Activated CD8-positive, alpha-beta memory T cell treated with anti-CD3 and anti-CD28 coated beads for 36 hours (primary cell): ENCODE results near the gene CAMTA1. TPM values are rescaled to one million over a fixed set of nuclear protein-coding genes. Genes with fewer than 3 reads are reported as not detected.

Experiments used
- CTCF ChIA-PET: fragments of 350-600 bp; sonication (Branson Sonifier 250); formaldehyde crosslinking; loops from one replicate; lab custom pipeline; 2021; ENCODE audit warnings: antibody characterized with exemption; lab: Charles Lee
- POLR2A ChIA-PET: fragments of 350-600 bp; sonication (Branson Sonifier 250); formaldehyde crosslinking; loops from one replicate; lab custom pipeline; 2021; ENCODE audit warnings: antibody characterized with exemption; lab: Charles Lee
- total RNA-seq, 2 experiments: library from RNA; stranded (reverse); gene quantifications; one replicate each; pipeline ENCODE4 v1.2.3, GENCODE V29; 2021

CAMTA1 gene
- total RNA-seq, 2 experiments from 2014 or later, result 66.5 to 72.5 TPM

GRCh38 chr1:7233646-7234470 is 448.6 kb downstream of the CAMTA1 start:
- ChIA-PET CTCF (no interaction called here), POLR2A (no interaction called here)

- ChIA-PET POLR2A (no interaction called here), CTCF (no interaction called here)
These were observed 449.2 kb downstream of the CAMTA1 start for GRCh38 chr1:7234471-7234755.

GRCh38 chr1:7235871-7236517 is 450.7 kb downstream of the CAMTA1 start:
- ChIA-PET POLR2A (no interaction called here), CTCF (no interaction called here)

GRCh38 chr1:7236844-7237515 is 451.7 kb downstream of the CAMTA1 start:
- POLR2A ChIA-PET, result no interaction called here
- CTCF ChIA-PET, result no interaction called here

GRCh38 chr1:7247158-7247557 is 461.9 kb downstream of the CAMTA1 start:
- ChIA-PET POLR2A (no interaction called here), CTCF (no interaction called here)

- CTCF ChIA-PET, result no interaction called here
- POLR2A ChIA-PET, result no interaction called here
These were observed 462.7 kb downstream of the CAMTA1 start for GRCh38 chr1:7247791-7248548.

DNA sequence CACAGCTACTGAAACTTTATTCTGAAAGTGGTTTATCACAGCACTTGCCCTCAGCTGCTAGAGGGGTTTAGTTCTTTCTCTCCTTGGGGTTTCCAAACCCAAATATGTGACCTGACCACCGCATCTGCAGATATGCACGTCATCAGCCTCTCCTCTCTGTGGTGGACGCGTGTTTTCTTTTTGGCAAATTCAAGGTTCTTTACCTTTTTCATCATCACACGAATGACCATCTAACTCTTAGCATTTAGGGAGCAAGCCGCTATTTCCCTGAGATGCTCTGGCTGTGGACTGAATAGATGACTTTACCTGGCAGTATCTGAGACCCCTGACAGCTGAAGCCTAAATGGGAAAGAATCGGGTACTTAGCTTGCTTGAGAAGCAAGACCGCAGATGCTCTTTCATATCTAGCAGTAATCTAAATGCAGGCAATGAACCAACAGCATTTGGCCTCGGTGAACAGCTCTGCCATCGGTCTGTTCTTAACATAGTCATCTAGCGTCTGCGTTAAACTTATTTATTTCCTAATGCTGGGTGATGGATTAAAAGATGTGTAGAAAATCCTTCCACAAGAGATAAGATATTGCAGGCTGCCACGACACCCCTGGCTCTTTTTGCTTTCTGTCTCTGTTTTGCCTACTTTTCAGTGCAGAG is 463.4 kb downstream of the CAMTA1 start:
- POLR2A ChIA-PET, result no interaction called here
- CTCF ChIA-PET, result no interaction called here

- ChIA-PET CTCF (no interaction called here), POLR2A (no interaction called here)
These were observed 464.3 kb downstream of the CAMTA1 start for GRCh38 chr1:7249516-7249915.

- CTCF ChIA-PET, result no interaction called here
These were observed 464.9 kb downstream of the CAMTA1 start for GRCh38 chr1:7250176-7250575.

GRCh38 chr1:7250597-7251453 is 465.6 kb downstream of the CAMTA1 start:
- ChIA-PET CTCF (no interaction called here), POLR2A (no interaction called here)

More at GRCh38 chr1:7250176-7250575, 464.9 kb downstream of the CAMTA1 start:
- POLR2A ChIA-PET, result no interaction called here

- ChIA-PET POLR2A (no interaction called here), CTCF (no interaction called here)
These were observed 466.2 kb downstream of the CAMTA1 start for GRCh38 chr1:7251454-7251800.

GRCh38 chr1:7252411-7253117 is 467.3 kb downstream of the CAMTA1 start:
- ChIA-PET POLR2A (no interaction called here), CTCF (no interaction called here)

- POLR2A ChIA-PET, result no interaction called here
- CTCF ChIA-PET, result no interaction called here
These were observed 467.8 kb downstream of the CAMTA1 start for GRCh38 chr1:7253118-7253480.

GRCh38 chr1:7253988-7254587 is 468.8 kb downstream of the CAMTA1 start:
- ChIA-PET POLR2A (no interaction called here), CTCF (no interaction called here)

GRCh38 chr1:7255303-7256058 is 470.2 kb downstream of the CAMTA1 start:
- CTCF ChIA-PET, result no interaction called here
- POLR2A ChIA-PET, result no interaction called here

DNA sequence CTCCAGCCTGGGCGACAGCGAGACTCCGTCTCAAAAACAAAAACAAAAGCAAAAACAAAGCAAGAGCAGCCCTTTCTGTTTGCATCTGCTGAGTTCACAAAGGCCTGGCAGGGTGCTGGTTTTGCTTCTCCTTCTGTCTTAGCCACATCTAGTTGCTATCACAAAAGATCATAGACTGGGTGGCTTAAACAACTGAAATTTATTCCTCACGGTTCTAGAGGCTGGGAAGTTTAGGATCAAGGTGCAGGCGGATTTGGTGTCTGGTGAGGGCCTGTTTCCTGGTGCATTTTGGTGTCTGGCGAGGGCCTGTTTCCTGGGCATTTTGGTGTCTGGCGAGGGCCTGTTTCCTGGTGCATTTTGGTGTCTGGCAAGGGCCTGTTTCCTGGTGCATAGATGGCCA is 471.3 kb downstream of the CAMTA1 start:
- CTCF ChIA-PET, result no interaction called here
- POLR2A ChIA-PET, result no interaction called here

- ChIA-PET CTCF (no interaction called here), POLR2A (no interaction called here)
These were observed 472.0 kb downstream of the CAMTA1 start for GRCh38 chr1:7257225-7257624.
